Activated CD8-positive, alpha-beta T cell treated with anti-CD3 and anti-CD28 coated beads for 36 hours (primary cell): ENCODE data around the gene DRG2. TPM values are rescaled to one million over a fixed set of nuclear protein-coding genes. Genes with fewer than 3 reads are reported as not detected.

Experiments
- ATAC-seq: fragments of 200-7000 bp; cut with Tn5 transposase; one replicate; pipeline ENCODE4 v1.10.0; 2021; ENCODE audit warnings: mild to moderate bottlenecking, moderate library complexity
- CTCF ChIA-PET: fragments of 350-600 bp; sonication (Branson Sonifier 250); formaldehyde crosslinking; loops from one replicate; lab custom pipeline; 2021; ENCODE audit warnings: antibody characterized with exemption; lab: Charles Lee
- POLR2A ChIA-PET: fragments of 350-600 bp; sonication (Branson Sonifier 250); formaldehyde crosslinking; loops from one replicate; lab custom pipeline; 2021; ENCODE audit warnings: antibody characterized with exemption; lab: Charles Lee
- DNase-seq: peaks from one replicate; pipeline ENCODE4 v3.0.0-alpha.2; 2020
- H3K27ac Mint-ChIP-seq: one replicate; pipeline ENCODE4 v1.8.0; 2021; ENCODE audit warnings: mild to moderate bottlenecking, mixed read lengths
- H3K27me3 Mint-ChIP-seq: one replicate; pipeline ENCODE4 v1.8.0; 2021; ENCODE audit warnings: mixed read lengths
- H3K36me3 Mint-ChIP-seq: one replicate; pipeline ENCODE4 v1.8.0; 2021; ENCODE audit warnings: low read depth, mixed read lengths
- H3K4me1 Mint-ChIP-seq: one replicate; pipeline ENCODE4 v1.8.0; 2021; ENCODE audit warnings: low read depth, mixed read lengths
- H3K4me3 Mint-ChIP-seq: one replicate; pipeline ENCODE4 v1.8.0; 2021; ENCODE audit warnings: mild to moderate bottlenecking, moderate library complexity, mixed read lengths
- H3K9me3 Mint-ChIP-seq: one replicate; pipeline ENCODE4 v1.8.0; 2021; ENCODE audit warnings: mixed read lengths
- intact Hi-C: fragments of 100-400 bp; cut with micrococcal nuclease; formaldehyde crosslinking; loops from one replicate; pipeline ENCODE4 v1.10.0; 2022
- total RNA-seq, 2 experiments: library from RNA; stranded (reverse); gene quantifications; one replicate each; pipeline ENCODE4 v1.2.3, GENCODE V29; 2021
- TF ChIP-seq, protein P1 (sequence below): fragments of 200-600 bp; IDR thresholded peaks from one replicate; pipeline ENCODE4 v1.8.0; 2022; ENCODE audit warnings: antibody characterized with exemption, mild to moderate bottlenecking

DRG2 gene
- total RNA-seq, 2 experiments from 2014 or later, result 45.0 to 45.1 TPM

DNA sequence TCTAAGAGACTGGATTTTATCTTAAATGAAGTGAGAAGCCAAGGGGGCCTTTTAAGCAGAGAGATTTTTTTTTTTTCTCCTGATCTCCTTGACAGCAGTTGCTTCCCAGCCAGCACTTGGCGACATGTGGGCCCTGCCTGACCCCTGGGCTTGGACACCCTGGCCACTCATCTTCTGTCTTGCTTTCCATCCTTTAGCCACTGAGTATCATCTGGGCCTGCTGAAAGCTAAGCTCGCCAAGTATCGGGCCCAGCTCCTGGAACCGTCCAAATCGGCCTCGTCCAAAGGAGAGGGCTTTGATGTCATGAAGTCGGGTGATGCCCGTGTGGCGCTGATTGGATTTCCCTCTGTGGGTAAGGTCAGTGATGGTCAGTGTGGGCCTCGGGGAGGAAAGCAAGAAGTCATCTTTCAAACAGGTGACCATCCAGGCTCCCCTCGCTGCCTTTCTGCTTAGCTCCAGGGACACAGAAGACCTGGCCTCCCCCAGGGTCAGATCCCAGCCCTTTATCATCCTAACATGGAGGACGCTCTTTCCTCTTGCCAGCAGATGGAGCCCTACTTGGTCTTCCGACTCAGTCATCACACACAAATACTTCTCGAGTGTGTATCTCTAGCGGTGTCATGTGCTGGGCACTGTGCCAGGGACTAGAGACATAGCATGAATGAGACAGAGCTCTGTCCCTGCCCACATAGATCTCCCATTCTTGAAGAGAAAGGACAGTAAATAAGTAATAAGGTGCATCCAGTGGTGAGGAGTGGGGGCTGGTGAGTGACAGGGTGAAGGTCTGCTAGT is 6.1 kb downstream of the DRG2 start:
- H3K27me3 Mint-ChIP-seq, result no peaks in the 10 kb centered on the region
- intact Hi-C loops, result no loop called here
- TF ChIP-seq, protein P1, sequence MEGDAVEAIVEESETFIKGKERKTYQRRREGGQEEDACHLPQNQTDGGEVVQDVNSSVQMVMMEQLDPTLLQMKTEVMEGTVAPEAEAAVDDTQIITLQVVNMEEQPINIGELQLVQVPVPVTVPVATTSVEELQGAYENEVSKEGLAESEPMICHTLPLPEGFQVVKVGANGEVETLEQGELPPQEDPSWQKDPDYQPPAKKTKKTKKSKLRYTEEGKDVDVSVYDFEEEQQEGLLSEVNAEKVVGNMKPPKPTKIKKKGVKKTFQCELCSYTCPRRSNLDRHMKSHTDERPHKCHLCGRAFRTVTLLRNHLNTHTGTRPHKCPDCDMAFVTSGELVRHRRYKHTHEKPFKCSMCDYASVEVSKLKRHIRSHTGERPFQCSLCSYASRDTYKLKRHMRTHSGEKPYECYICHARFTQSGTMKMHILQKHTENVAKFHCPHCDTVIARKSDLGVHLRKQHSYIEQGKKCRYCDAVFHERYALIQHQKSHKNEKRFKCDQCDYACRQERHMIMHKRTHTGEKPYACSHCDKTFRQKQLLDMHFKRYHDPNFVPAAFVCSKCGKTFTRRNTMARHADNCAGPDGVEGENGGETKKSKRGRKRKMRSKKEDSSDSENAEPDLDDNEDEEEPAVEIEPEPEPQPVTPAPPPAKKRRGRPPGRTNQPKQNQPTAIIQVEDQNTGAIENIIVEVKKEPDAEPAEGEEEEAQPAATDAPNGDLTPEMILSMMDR, result no peak
- H3K4me3 Mint-ChIP-seq, result no peak overlapping the region
- peaks cover 38% of the 10 kb centered on the region for H3K36me3 Mint-ChIP-seq
- H3K4me1 Mint-ChIP-seq, result peaks cover 18% of the 10 kb centered on the region
- POLR2A ChIA-PET, result no interaction called here
- CTCF ChIA-PET, result no interaction called here
- DNase-seq (peak; percentile 51), ATAC-seq (peak; percentile 56)
- no peaks in the 10 kb centered on the region for H3K9me3 Mint-ChIP-seq
- H3K27ac Mint-ChIP-seq, result no peak overlapping the region

DNA sequence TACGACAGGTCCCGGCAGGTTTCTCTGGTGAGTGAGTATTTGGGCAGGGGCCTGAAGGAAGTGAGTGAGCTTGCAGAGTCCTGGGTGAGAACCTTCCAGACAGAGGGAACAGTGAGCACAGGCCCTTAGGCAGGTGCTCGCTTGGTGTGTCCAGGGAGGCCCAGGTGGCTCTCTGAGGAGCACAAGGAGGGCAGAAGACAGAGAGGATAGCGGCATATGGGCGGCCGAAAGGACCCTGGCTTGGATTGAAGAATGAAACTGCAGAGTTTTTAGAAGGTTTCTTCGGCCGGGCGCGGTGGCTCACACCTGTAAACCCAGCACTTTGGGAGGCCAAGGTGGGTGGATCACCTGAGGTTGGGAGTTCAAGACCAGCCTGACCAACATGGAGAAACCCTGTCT is 6.7 kb downstream of the DRG2 start:
- POLR2A ChIA-PET, result no interaction called here
- intact Hi-C loops, result no loop called here
- TF ChIP-seq, protein P1, result no peak
- Mint-ChIP-seq H3K4me1 (peaks cover 12% of the 10 kb centered on the region), H3K4me3 (no peak overlapping the region), H3K9me3 (no peaks in the 10 kb centered on the region), H3K36me3 (peaks cover 38% of the 10 kb centered on the region), H3K27me3 (no peaks in the 10 kb centered on the region), H3K27ac (no peak overlapping the region)
- DNase-seq, result no peak
- CTCF ChIA-PET, result no interaction called here
- ATAC-seq, result no peak

DNA sequence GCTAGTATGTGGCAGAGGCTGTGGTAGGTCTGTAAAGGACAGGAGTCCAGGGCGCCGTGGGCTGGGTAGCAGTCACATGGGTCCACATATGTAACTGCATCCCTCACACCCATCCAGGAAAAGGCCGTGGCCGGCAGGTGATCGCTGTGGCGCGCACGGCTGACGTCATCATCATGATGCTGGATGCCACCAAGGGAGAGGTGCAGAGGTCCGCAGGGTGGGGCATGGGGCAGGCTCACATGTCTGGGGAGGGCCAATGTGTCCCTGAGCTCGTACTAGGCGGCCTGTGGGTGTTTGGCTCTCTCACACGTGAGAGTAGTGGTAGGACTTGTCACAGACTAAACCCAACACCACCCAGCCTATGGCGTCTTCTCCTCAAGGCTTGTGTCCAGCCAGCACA is 11.8 kb downstream of the DRG2 start:
- TF ChIP-seq, protein P1, result no peak
- no peak for ATAC-seq
- H3K9me3 Mint-ChIP-seq, result no peaks in the 10 kb centered on the region
- no peak for DNase-seq
- no peak overlapping the region for H3K27ac Mint-ChIP-seq
- peaks cover 13% of the 10 kb centered on the region for H3K36me3 Mint-ChIP-seq
- H3K4me3 Mint-ChIP-seq, result no peak overlapping the region
- intact Hi-C loops, result no loop called here
- ChIA-PET POLR2A (interaction anchor here (1.8 kb wide), 1 partner anchor 11 kb away, joined by 6 read pairs; the partner anchor contains the start of gene DRG2), CTCF (interaction anchor here (1.1 kb wide), 1 partner anchor 41 kb away, joined by 3 read pairs; no protein-coding TSS in a partner anchor)
- H3K27me3 Mint-ChIP-seq, result no peaks in the 10 kb centered on the region
- H3K4me1 Mint-ChIP-seq, result no peaks in the 10 kb centered on the region

DNA sequence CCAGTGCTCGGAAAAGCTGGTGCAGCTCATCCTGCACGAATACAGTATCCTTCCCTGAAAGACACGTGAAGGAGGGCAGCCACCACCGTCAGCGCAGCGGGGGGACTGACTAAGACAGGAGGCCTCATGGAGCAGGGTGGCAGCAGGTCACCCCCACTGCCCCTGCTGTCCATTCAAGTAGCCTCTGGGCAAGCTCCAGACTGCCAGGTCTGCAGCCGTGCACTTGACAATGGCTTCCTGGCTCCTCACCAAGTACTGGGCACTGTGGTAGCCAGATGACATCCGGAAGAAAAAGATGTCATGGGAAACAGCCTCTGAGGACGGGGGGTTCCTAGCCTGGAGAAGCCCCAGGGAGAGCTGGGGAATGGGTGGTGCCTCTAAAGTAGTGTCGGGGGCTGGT is 12.9 kb downstream of the DRG2 start:
- H3K4me3 Mint-ChIP-seq, result no peak overlapping the region
- H3K36me3 Mint-ChIP-seq, result peaks cover 9% of the 10 kb centered on the region
- no peak for ATAC-seq
- intact Hi-C loops, result no loop called here
- ChIA-PET POLR2A (interaction anchor here (1.0 to 1.8 kb wide), 2 partner anchors 9 to 12 kb away, joined by 3 to 6 read pairs; partner anchors contain the start of gene DRG2), CTCF (interaction anchor here (1.6 kb wide), 1 partner anchor 81 kb away, joined by 3 read pairs; no protein-coding TSS in a partner anchor)
- H3K27ac Mint-ChIP-seq, result no peak overlapping the region
- no peaks in the 10 kb centered on the region for H3K27me3 Mint-ChIP-seq
- TF ChIP-seq, protein P1, result no peak
- no peaks in the 10 kb centered on the region for H3K4me1 Mint-ChIP-seq
- DNase-seq, result no peak
- no peaks in the 10 kb centered on the region for H3K9me3 Mint-ChIP-seq

DNA sequence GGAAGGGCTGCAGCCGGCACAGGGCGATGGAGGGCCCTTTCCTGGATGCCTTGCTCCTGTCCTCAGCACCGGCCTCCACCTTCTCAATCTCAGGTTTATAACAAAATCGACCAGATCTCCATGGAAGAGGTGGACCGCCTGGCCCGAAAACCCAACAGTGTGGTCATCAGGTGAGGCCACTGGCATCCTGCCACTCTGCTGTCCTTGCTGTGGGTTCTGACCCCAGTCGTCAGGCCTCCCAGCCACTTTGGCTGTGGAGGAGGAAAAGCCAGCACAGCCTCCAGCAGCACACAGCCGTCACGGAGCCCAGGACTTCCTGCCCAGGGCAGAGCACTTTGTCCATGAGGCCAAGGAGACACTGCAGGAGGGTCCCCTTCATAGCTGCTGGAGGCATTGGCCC is 14.1 kb downstream of the DRG2 start:
- no peaks in the 10 kb centered on the region for H3K4me1 Mint-ChIP-seq
- CTCF ChIA-PET, result no interaction called here
- TF ChIP-seq, protein P1, result no peak
- no peaks in the 10 kb centered on the region for H3K36me3 Mint-ChIP-seq
- POLR2A ChIA-PET, result interaction anchor here (0.5 to 1.1 kb wide), 2 partner anchors 10 to 641 kb away, joined by 3 read pairs; no protein-coding TSS in a partner anchor
- intact Hi-C loops, result no loop called here
- no peaks in the 10 kb centered on the region for H3K9me3 Mint-ChIP-seq
- H3K27me3 Mint-ChIP-seq, result no peaks in the 10 kb centered on the region
- H3K27ac Mint-ChIP-seq, result no peak overlapping the region
- no peak for ATAC-seq
- H3K4me3 Mint-ChIP-seq, result no peak overlapping the region
- DNase-seq, result no peak
